Fibroblast of lung (primary cell): ENCODE results near the gene NRP1. TPM values are rescaled to one million over a fixed set of nuclear protein-coding genes. Genes with fewer than 3 reads are reported as not detected.

ENCODE experiments used
- DNase-seq, 2 donors: peaks; one replicate each; pipeline versions ENCODE4 v3.0.0 to v3.0.0-alpha.2; 2010; ENCODE audit warnings: low read depth in 2 of 2
- H2AFZ ChIP-seq: 2 replicates; pipeline ENCODE4 v1.5.1; 2012; ENCODE audit warnings: low read length, control low read depth, inconsistent platforms
- H3K27ac ChIP-seq: 2 replicates; pipeline ENCODE4 v1.5.1; 2011; ENCODE audit warnings: low read length, control low read depth; ENCODE audit not compliant: insufficient read depth
- H3K27me3 ChIP-seq: 2 replicates; pipeline ENCODE4 v1.5.1; 2011; ENCODE audit warnings: mild to moderate bottlenecking, low read length; ENCODE audit not compliant: control insufficient read depth, insufficient read depth
- H3K36me3 ChIP-seq: 2 replicates; pipeline ENCODE4 v1.5.1; 2011; ENCODE audit warnings: low read length; ENCODE audit not compliant: control insufficient read depth, insufficient read depth
- H3K4me1 ChIP-seq: 2 replicates; pipeline ENCODE4 v1.5.1; 2011; ENCODE audit warnings: low read length; ENCODE audit not compliant: control insufficient read depth, insufficient read depth; ENCODE audit errors: extremely low read depth
- H3K4me2 ChIP-seq: 2 replicates; pipeline ENCODE4 v1.5.1; 2011; ENCODE audit warnings: low read length, control low read depth; ENCODE audit not compliant: insufficient read depth; ENCODE audit errors: extremely low read depth
- H3K4me3 ChIP-seq, 4 experiments: fragments of 200-600 bp in 1 of 4; sonication (generic) in 1 of 4; replicated peaks in 1 of 4; 2 replicates each; pipeline ENCODE4 v1.5.1; 2011 to 2016; ENCODE audit warnings: low read length in 4 of 4, low read depth in 3 of 4, mild to moderate bottlenecking in 3 of 4, control low read depth in 2 of 4, inconsistent platforms in 1 of 4, mixed read lengths in 1 of 4; ENCODE audit not compliant: insufficient read depth in 1 of 4; ENCODE audit errors: control extremely low read depth in 1 of 4
- H3K79me2 ChIP-seq: 2 replicates; pipeline ENCODE4 v1.5.1; 2012; ENCODE audit warnings: mild to moderate bottlenecking, low read length, inconsistent platforms; ENCODE audit not compliant: control insufficient read depth, insufficient read depth
- H3K9ac ChIP-seq: 2 replicates; pipeline ENCODE4 v1.5.1; 2011; ENCODE audit warnings: mild to moderate bottlenecking, low read length, control low read depth; ENCODE audit not compliant: insufficient read depth
- H3K9me3 ChIP-seq: 2 replicates; pipeline ENCODE4 v1.5.1; 2012; ENCODE audit warnings: low read depth, low read length; ENCODE audit not compliant: control insufficient read depth, insufficient read depth
- H4K20me1 ChIP-seq: 2 replicates; pipeline ENCODE4 v1.5.1; 2011; ENCODE audit warnings: low read length; ENCODE audit not compliant: control insufficient read depth, insufficient read depth; ENCODE audit errors: extremely low read depth
- EZH2 ChIP-seq: IDR thresholded peaks from 2 replicates; pipeline ENCODE4 v1.5.1; 2012; ENCODE audit warnings: low read length, control low read depth, mild to moderate bottlenecking; ENCODE audit errors: missing control alignments
- polyA plus RNA-seq, 2 donors: library from polyadenylated mRNA; depleted of rRNA in 1 of 2; stranded (reverse) in 1 of 2; unstranded in 1 of 2; fragments of >200 nt; gene quantifications; 2 replicates each; pipeline ENCODE4 v1.2.1, GENCODE V29; 2011 to 2012; ENCODE audit warnings: missing spikeins in 1 of 2
- total RNA-seq: library from RNA; depleted of rRNA; stranded (reverse); fragments of >200 nt; gene quantifications from 2 replicates; pipeline ENCODE4 v1.2.1, GENCODE V29; 2014
- TF ChIP-seq, protein P1 (sequence below), 2 donors: IDR thresholded peaks in 1 of 2; conservative IDR thresholded peaks in 1 of 2; 1 replicate in 1 of 2; 2 replicates in 1 of 2; pipeline ENCODE4 v1.5.1; 2011 to 2012; ENCODE audit warnings: low read length in 2 of 2, control low read depth in 1 of 2, inconsistent platforms in 1 of 2, low read depth in 1 of 2, mild to moderate bottlenecking in 1 of 2

Gene NRP1
- total and polyA plus RNA-seq, 2 donors (not counting 1 experiment from before 2014, with no cell fraction given) = 187 to 373 TPM

DNA sequence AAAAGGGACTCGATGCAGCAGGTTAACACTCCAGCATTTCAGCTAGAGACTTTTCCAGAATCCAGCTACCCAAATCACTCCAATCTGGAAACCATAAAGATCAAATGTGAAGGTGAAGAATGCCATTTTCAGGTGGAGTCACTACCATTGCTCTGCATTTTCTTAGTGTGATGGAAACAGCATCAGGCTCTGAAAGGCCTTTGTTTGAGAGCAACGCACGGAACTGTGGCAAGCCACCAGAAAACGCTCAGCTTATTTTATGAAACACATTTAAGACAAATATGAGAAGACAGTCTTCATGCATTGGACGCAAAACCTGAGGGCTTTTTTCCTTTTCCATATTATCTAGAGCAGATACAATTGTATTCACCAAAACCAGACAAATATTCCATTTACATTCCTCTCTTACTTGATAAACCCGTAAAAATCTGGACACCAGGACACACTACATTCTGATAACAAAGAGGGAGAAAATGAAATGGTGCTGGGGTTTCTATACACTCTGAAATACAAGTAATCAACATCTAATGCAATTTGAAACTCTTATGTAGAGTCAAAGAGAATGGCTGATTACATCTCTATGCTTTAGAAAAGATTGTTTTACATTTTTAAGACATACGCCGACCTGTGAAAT, 99.1 kb downstream of the NRP1 start:
- TF ChIP-seq, protein P1, sequence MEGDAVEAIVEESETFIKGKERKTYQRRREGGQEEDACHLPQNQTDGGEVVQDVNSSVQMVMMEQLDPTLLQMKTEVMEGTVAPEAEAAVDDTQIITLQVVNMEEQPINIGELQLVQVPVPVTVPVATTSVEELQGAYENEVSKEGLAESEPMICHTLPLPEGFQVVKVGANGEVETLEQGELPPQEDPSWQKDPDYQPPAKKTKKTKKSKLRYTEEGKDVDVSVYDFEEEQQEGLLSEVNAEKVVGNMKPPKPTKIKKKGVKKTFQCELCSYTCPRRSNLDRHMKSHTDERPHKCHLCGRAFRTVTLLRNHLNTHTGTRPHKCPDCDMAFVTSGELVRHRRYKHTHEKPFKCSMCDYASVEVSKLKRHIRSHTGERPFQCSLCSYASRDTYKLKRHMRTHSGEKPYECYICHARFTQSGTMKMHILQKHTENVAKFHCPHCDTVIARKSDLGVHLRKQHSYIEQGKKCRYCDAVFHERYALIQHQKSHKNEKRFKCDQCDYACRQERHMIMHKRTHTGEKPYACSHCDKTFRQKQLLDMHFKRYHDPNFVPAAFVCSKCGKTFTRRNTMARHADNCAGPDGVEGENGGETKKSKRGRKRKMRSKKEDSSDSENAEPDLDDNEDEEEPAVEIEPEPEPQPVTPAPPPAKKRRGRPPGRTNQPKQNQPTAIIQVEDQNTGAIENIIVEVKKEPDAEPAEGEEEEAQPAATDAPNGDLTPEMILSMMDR (conservative IDR thresholded peaks at IDR 0.05 in 1 of 2, IDR thresholded peaks at IDR 0.05 in 1 of 2; ENCODE audit: low read depth in 1 of 2, low read length in 2 of 2) = no peak
- no peak for TF ChIP-seq EZH2
- Histone ChIP-seq H3K9ac (no peak overlapping the region), H3K79me2 (peaks cover 40% of the 10 kb centered on the region), H3K27me3 (no peaks in the 10 kb centered on the region), H3K27ac (peak overlapping the region; percentile 6), H3K36me3 (peaks cover 6% of the 10 kb centered on the region), H4K20me1 (no peaks in the 10 kb centered on the region), H3K4me2 (no peak overlapping the region), H3K9me3 (no peaks in the 10 kb centered on the region), H2AFZ (no peak overlapping the region), H3K4me1 (peaks cover 19% of the 10 kb centered on the region), H3K4me3 (no peak overlapping the region)
- DNase-seq = peak in 1 of 2 donors; percentile 34

DNA sequence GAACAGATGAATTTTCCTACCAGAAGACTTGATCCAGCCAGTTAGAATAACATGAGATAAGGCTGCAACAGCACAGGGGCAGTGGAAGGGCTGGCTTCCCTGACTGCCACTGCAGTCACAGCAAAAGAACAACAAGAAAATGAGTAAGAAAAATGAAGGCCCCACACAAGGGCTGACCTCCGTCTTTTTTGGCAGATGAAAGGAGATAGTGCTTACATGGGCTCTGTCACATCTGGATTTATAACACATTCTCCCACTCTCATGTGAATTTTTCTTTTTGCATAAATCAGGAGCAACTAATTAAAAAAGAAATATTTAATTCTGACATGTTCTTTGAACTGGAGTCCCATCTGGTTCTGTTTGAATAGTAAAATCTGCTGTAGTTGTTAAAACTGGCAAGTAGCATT, 99.6 kb downstream of the NRP1 start:
- H3K4me2 ChIP-seq = no peak overlapping the region
- no peaks in the 10 kb centered on the region for H3K9me3 ChIP-seq
- peaks cover 6% of the 10 kb centered on the region for H3K36me3 ChIP-seq
- H4K20me1 ChIP-seq = no peaks in the 10 kb centered on the region
- DNase-seq = peak in 1 of 2 donors; percentile 76
- H3K27me3 ChIP-seq = no peaks in the 10 kb centered on the region
- peak overlapping the region; percentile 6 for H3K27ac ChIP-seq
- H3K4me3 ChIP-seq = no peak overlapping the region
- H2AFZ ChIP-seq = no peak overlapping the region
- peaks cover 22% of the 10 kb centered on the region for H3K4me1 ChIP-seq
- no peak overlapping the region for H3K9ac ChIP-seq
- H3K79me2 ChIP-seq = peaks cover 45% of the 10 kb centered on the region
- TF ChIP-seq, protein P1 (conservative IDR thresholded peaks at IDR 0.05 in 1 of 2, IDR thresholded peaks at IDR 0.05 in 1 of 2; ENCODE audit: low read depth in 1 of 2, low read length in 2 of 2) = no peak
- TF ChIP-seq EZH2 = no peak

DNA sequence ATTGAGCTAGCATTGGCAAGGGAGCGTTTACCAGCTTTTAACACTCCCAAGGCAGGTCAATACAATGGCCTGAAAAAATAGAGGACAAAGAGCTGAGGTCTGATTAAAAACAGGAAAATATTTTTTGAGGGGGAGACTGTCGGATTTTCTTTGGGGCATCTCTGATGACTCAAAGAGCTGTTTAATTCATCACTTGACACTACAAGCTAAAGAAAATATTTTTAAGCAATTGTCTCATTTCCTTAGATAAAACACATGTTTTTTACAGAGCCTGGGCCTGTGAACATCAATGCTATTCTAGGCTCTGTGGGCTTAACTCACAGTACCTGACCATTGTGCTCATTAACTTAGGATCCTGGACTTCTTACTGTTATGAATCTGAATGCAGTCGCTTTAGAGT, 100.8 kb downstream of the NRP1 start:
- H3K27me3 ChIP-seq = no peaks in the 10 kb centered on the region
- H3K4me2 ChIP-seq = no peak overlapping the region
- TF ChIP-seq EZH2 = no peak
- TF ChIP-seq, protein P1 (conservative IDR thresholded peaks at IDR 0.05 in 1 of 2, IDR thresholded peaks at IDR 0.05 in 1 of 2; ENCODE audit: low read depth in 1 of 2, low read length in 2 of 2) = no peak
- H3K36me3 ChIP-seq = peaks cover 6% of the 10 kb centered on the region
- peaks cover 48% of the 10 kb centered on the region for H3K79me2 ChIP-seq
- H3K27ac ChIP-seq = no peak overlapping the region
- no peak overlapping the region for H3K4me3 ChIP-seq
- H3K9ac ChIP-seq = no peak overlapping the region
- H2AFZ ChIP-seq = no peak overlapping the region
- H3K4me1 ChIP-seq = peaks cover 16% of the 10 kb centered on the region
- no peaks in the 10 kb centered on the region for H3K9me3 ChIP-seq
- H4K20me1 ChIP-seq = no peaks in the 10 kb centered on the region
- peak in 1 of 2 donors; percentile 74 for DNase-seq
